ENCODE measurements around the gene AVPR2. TPM values are rescaled to one million over a fixed set of nuclear protein-coding genes. Genes with fewer than 3 reads are reported as not detected.
A peak's percentile ranks its signal among the peaks of the same experiment; 100 is the strongest.

Gene AVPR2
- under 1 TPM; 0.12 to 0.58 (median 0.31) TPM for total RNA-seq
- polyA plus RNA-seq: 1 to 10 TPM; 1.3 TPM

DNA sequence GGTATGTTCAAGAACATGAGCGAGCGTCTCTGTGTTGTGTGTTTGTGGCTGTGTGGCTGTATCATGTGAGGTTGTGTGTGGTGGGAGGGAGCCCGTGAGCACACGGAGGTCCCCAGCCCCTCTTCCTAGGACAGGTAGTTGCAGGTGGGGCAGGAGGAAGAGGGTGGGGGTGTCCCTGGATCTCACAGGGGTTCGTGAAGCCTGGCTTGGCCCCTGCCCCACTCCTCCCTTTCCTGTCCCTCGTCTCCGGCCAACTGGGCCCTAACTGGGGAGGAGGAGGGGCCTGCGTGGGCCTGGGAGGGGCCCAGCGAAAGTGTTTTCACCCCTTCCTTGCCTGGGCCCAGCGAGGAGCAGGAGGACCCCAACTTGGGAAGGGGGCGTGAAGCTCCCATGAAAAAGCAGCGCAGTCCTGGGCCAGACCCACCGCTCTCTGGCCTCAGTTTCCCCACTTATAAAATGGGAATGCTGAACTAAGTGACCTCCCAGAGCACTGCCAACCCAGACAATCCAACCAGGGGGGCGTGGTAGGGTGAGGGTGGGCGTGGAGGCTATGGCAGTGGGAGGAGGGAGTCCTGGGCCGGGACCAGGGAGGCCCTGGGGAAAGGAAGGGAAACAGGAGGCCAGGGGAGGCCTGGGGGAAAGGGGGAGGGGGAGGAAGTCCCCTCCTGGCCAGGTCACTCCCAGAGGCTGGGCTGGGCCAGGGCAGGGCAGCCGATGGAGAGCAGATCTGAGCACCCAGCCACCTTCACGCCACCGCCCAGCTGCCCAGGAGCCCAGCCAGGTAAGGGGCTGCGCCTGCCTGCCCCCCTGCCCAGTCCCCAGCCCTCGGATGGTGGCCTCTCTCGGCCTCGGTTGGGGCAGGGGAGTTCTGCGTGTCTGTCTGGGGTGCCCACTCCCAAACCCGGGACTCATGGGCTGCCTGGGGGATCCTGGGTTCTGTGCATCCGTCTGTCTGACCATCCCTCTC is at the start of gene AVPR2:
Gene AVPR2, plus strand, starts transcription at position 683 of the 967 bp plus-strand sequence. CDS start 473 bp downstream, outside the sequence.
- Histone ChIP-seq H3K9me3 (no peaks in the 10 kb centered on the region), H3K27me3 (peaks cover 0 to 6% (median 0%) of the 10 kb centered on the region in 4 donors), H3K27ac (no peak within 1 kb of the TSS), H3K4me3 (no peak within 1 kb of the TSS), H3K36me3 (no peaks in the 10 kb centered on the region), H3K4me1 (no peaks in the 10 kb centered on the region)
- no peak for FAIRE-seq
- ATAC-seq: peak in 2 of 4 donors; percentile 4 to 7
- DNase-seq: peak in 2 of 6 donors; percentile 55
- intact Hi-C loops (cut with DNase I): no loop called here
- 46 to 67% methylated on average over 18 to 26 of the region's 26 CpGs for WGBS, 2 donors
- TF ChIP-seq, protein P1, sequence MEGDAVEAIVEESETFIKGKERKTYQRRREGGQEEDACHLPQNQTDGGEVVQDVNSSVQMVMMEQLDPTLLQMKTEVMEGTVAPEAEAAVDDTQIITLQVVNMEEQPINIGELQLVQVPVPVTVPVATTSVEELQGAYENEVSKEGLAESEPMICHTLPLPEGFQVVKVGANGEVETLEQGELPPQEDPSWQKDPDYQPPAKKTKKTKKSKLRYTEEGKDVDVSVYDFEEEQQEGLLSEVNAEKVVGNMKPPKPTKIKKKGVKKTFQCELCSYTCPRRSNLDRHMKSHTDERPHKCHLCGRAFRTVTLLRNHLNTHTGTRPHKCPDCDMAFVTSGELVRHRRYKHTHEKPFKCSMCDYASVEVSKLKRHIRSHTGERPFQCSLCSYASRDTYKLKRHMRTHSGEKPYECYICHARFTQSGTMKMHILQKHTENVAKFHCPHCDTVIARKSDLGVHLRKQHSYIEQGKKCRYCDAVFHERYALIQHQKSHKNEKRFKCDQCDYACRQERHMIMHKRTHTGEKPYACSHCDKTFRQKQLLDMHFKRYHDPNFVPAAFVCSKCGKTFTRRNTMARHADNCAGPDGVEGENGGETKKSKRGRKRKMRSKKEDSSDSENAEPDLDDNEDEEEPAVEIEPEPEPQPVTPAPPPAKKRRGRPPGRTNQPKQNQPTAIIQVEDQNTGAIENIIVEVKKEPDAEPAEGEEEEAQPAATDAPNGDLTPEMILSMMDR (IDR thresholded peaks at IDR 0.05): no peak

DNA sequence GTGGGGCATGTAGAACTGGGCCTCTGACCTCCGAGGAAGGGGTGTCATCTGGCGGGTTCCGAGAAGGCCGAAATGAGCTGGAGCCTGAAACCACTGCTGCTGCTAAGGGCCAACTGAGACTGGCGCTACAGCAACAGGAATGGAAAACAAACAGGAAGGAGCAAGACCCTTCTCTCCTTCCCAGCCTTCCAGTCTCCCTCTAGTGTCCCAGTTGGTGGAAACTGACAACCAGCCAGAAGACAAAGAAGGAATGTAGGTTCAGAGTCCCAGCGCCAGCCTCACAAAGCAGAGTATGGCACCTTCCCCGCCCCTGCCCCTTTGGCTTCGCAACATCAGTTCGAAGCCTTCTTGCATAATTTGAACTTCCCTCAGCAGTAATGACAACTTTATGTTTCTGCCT is 49.8 kb upstream of the AVPR2 start:
- DNase-seq: peak in 1 of 6 donors; percentile 17
- 73 to 82% methylated on average over 9 of the region's 9 CpGs for WGBS, 2 donors

DNA sequence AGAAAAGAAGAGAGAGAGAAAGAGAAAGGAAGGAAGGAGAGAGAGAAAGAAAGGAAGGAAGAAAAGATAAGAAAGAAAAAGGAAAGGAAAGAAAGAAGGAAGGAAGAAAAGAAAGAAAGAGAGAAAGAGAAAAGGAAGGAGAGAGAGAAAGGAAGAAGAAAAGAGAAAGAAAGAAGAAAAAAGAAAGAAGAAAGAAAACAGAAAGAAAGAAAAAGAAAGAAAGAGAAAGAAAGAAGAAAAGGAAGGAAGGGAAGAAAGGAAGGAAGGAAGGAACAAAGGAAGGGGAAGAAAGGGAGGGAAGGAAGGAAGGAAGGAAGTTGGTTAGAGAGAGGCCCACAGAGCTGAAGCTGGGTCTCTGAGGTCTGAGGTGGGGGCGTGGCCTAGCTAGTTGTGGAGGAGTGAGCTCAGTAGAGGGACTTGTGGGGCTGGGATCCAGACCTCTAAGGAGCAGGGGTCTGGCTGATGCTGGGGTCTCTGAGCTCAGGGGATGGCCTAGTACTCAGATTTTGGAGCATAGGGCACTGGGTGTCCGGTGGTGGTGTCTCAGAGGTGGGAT is 47.0 kb upstream of the AVPR2 start:
- no peaks in the 10 kb centered on the region for H3K4me1 ChIP-seq
- TF ChIP-seq, protein P1 (IDR thresholded peaks at IDR 0.05): no peak
- ATAC-seq (no peak), DNase-seq (no peak), FAIRE-seq (no peak)
- intact Hi-C loops (cut with DNase I): no loop called here
- no peaks in the 10 kb centered on the region for H3K36me3 ChIP-seq
- peaks cover 0 to 6% (median 2%) of the 10 kb centered on the region in 4 donors for H3K27me3 ChIP-seq
- WGBS, 2 donors: 53 to 58% methylated on average over 2 of the region's 2 CpGs
- no peak overlapping the region for H3K27ac ChIP-seq
- no peak overlapping the region for H3K4me3 ChIP-seq
- no peaks in the 10 kb centered on the region for H3K9me3 ChIP-seq

More for the DNA sequence above, 49.8 kb upstream of the AVPR2 start:
- H3K4me3 ChIP-seq: no peak overlapping the region
- H3K9me3 ChIP-seq: no peaks in the 10 kb centered on the region
- FAIRE-seq (no peak), ATAC-seq (no peak)
- H3K4me1 ChIP-seq: no peaks in the 10 kb centered on the region
- H3K27ac ChIP-seq: no peak overlapping the region
- TF ChIP-seq, protein P1 (IDR thresholded peaks at IDR 0.05): no peak
- no peaks in the 10 kb centered on the region for H3K36me3 ChIP-seq
- peaks cover 0 to 13% (median 2%) of the 10 kb centered on the region in 4 donors for H3K27me3 ChIP-seq
- intact Hi-C loops (cut with DNase I): no loop called here

GRCh38 chrX:153861151-153861550 is 43.3 kb upstream of the AVPR2 start:
- Histone ChIP-seq H3K4me3 (no peak overlapping the region), H3K9me3 (no peaks in the 10 kb centered on the region), H3K27ac (no peak overlapping the region), H3K27me3 (peaks cover 0 to 6% (median 0%) of the 10 kb centered on the region in 4 donors), H3K4me1 (no peaks in the 10 kb centered on the region), H3K36me3 (no peaks in the 10 kb centered on the region)
- TF ChIP-seq, protein P1 (IDR thresholded peaks at IDR 0.05): no peak
- DNase-seq: peak in 2 of 6 donors; percentile 40 to 50
- WGBS, 2 donors: 65 to 79% methylated on average over 10 of the region's 10 CpGs
- no peak for FAIRE-seq
- intact Hi-C loops (cut with DNase I): no loop called here
- ATAC-seq: no peak
